Ramos (cell line): ENCODE measurements around the gene TRDMT1.

Experiments
- in situ Hi-C: fragments of 300-500 bp; cut with MboI; formaldehyde crosslinking; loops from one replicate; pipeline ENCODE4 v1.14.3; 2022; ENCODE audit warnings: low sequenced_read_pairs; ENCODE audit not compliant: unreplicated experiment

TRDMT1 gene

DNA sequence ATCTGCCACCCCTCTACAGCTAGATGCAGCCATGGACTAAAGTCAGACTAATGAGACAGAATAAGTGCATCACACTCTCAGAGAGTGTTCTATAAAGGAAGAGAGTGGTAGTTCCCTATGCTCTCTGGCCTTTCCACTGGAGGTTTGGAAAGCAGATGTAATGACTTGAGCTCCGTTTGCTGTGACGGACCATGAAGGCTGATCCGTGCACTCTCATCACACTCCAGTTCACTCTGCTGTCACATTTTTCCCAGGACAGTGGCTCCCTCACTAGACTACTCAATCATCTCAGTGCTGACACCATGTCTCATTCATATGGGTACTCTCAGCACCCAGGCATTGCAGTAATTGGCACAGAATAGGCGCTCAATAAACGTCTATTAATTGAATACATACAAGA, 20.4 kb downstream of the TRDMT1 start:
- in situ Hi-C loops, result no loop called here

DNA sequence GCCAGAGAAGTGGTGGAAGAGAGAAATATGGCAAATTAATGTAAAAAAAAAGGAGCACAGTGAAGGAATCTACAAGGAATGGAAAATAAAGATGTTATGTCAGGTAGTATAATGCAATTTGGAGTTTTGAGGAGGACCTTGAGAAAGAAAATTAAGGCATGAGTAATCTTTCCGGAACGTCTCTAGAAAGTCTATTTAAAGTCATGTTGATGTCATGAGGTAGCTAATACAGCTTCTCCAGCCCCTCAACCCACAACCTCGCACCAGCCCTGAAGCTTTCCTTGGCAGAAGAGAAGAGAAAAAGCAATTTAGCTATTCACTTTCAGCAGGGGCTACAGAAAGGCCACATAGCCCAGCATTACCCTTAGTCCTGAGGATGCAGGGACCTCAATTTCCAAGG, 22.5 kb downstream of the TRDMT1 start:
- in situ Hi-C loops, result no loop called here

DNA sequence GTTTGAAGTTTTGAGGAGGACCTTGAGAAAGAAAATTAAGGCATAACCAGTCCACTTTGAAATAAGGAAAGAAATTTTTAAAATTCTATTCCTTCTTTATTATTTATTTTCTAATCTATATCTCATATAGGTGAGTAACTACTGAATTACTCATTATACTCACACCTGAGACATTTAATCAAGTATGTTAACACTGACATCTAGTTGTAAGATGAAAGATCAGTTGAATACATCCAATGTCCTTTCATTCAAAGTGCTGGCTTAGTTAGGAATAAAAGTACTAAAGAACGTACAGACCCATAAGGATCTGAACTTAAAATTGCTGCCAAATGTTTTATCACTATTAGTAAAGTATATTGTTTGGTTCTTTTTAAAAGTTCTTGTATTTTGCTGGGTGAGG, 23.5 kb downstream of the TRDMT1 start:
- in situ Hi-C loops, result no loop called here

DNA sequence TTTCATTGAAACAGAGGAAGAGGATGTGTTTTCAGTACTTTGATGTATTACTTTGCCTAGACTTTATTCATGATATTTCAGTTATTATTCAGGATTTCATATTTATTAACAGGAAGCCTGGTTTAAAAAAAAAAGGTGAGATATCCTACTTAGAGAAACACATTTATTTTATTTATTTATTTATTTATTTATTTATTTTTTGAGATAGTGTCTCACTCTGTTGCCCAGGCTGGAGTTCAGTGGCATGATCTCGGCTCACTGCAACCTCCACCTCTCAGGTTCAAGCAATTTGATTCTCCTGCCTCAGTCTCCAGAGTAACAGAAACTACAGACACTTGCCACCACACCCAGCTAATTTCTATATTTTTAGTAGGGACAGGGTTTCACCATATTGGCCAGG, 24.5 kb downstream of the TRDMT1 start:
- in situ Hi-C loops, result no loop called here

DNA sequence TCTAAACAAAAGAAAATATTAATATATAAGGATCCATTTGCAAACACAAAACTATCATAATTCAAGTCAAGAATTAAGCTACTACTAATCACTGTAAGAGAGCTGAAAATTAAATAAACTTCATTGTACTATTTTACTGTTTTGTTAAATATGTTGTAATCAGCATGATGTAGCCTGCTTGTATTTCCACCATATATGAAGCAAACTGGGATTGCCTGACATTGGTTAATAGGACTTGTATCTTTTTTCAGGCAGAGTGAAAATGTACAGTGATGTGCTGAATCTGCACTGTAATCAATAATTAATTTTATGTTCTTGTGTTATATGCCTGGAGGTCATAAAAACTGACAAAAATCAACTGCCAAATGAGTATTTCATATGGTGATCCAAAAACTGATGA, 25.4 kb downstream of the TRDMT1 start:
- in situ Hi-C loops, result no loop called here

DNA sequence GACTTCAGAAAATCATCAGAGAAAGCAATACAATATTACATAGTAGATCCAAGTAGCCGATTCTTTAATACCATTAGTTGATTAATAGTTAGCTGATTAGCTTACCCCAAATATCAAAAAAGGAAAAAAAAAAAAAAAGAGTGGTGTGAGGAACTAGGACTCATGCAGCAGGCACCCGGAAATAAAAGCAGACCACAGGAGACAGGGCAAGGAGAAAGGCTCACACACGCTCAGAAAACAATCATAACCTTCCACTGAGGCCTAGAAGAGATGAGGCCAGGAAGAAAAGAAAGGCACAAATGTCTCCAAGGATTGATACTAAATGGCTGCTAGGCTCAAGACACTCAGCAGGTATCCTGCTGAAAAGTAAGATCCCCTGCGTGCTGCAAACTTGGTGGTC, 25.9 kb downstream of the TRDMT1 start:
- in situ Hi-C loops, result no loop called here

DNA sequence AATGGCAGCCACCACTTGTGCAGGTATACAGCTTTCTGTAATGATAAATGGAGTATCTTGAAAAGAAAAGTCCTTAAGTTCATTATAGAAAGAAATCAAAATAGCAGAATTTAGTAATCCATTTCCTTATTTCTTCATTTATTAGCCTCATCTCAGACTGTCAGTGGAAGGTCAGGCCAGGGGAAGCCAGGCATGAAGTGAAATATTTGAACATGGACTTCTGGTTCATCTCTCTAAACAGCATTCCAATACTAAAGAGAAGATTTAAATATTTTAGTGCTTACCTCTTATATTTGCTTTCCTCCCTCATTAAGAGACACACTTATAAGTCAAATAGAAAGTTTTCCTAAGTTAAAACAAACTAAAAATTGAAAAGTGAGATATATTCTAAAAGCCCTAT, 26.8 kb downstream of the TRDMT1 start:
- in situ Hi-C loops, result no loop called here

DNA sequence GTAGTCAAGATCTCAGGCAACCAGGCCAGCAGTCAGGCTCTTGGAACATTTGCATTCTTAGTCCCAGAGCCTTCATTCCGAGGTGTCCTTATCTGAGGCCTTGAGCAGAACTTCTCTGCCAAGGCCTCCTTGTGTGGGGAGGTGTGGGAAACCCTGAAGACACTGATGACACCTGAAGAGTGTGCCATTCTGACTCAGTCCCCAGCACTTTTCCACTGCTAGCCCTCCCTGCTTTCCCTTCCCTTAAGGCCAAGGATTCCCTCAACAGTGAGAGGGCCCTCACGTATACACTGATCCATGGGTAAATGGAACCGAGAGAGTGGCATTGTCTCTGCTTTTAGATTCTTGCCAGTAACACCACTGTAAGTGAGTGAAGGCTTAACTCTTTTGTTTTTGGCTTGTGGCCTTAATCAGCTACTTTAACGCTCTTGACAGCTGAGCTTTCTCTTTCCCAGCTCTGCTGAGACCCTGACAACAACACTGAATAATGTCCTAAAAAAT, 30.3 kb downstream of the TRDMT1 start:
- in situ Hi-C loops, result no loop called here

DNA sequence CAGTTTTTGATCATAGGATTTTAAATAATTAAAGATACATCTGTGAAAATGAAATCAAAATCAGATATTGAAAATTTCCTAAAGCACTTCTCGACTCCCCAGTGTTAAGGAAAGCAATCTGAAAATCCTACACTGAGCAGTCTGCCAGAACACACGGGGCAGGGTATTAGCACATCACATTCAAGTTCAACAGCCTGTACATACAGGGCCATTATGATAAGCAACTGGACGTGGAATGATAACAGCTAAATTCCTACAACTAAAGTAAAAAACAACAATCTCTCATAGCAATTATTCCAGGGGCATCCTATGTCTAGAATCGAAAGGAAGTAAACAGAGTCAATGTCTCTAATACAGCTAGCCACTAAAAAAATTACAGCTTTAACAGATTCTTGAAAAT, 31.7 kb downstream of the TRDMT1 start:
- in situ Hi-C loops, result no loop called here

DNA sequence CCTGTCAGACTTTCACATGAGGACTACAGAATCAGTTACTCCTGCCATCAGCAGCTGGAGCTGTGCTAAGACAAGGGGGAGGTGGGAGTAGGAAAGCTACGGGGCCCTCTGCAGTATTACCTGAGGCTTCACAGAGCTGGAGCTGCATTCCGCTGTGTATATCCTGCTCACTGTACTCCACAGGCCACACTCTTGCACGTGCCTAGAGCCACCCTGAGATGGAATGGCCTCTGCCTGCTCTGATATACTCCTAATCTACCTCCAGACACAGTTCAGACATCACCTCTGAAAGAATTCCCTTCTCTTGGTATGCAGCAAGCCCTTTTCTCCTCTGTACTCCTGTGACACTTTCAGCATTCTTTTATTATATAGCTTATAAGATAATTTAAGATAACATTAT, 34.8 kb downstream of the TRDMT1 start:
- in situ Hi-C loops, result no loop called here

DNA sequence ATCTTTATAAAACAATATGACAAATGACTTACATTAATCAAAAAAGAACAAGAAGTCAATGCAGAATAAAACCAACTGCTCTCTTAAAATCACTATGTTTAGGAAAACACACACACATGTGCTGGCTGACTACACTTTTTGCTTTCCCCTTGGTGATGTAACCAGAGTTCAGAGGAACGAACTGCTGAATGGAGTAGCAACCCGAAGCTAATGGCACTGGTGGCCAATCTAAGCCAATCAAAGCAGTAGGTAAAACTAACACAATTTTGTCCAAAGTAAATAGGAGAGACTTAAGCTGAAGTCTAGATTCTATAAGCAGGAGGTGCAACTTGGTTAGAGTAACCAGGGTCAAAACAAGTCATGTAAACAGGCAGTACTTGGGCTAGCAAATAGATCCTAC, 38.6 kb downstream of the TRDMT1 start:
- in situ Hi-C loops, result no loop called here

DNA sequence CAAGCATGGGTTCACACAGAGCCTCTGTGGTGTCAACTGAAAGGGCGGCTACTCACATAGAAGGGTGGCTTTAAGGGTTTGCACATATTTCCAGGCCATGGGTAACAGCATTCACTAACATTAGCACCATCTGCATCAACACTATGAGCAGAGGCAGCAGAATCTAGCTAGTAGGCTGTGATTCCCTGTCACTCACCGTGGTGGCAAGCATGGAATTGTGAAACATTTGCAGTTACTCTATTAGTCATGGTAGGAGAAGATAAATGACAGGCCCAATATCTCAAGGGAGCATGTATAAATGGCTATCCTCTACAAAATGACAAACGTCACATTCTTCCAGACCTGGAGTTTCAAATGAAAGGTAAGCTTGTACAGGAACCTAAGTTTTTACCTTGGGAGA, 39.7 kb downstream of the TRDMT1 start:
- in situ Hi-C loops, result no loop called here

DNA sequence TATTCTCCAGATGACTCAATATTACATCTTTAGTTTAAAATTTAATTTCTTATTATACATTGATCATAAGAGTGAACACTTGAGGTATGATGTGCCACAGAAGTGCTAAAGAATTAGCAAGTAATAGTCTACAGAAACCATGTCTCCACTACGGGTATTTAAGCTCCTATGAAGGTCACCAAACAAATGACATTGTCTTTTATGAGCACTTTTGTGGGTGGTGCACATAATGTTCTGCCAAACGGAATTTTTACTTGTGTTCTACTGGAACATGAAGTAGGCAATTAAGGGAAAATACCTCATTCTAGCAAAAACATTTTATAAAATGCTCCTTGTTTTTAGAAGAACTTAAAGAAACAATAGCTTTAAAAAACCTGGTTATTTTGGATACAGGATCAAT, 44.4 kb downstream of the TRDMT1 start:
- in situ Hi-C loops, result no loop called here

DNA sequence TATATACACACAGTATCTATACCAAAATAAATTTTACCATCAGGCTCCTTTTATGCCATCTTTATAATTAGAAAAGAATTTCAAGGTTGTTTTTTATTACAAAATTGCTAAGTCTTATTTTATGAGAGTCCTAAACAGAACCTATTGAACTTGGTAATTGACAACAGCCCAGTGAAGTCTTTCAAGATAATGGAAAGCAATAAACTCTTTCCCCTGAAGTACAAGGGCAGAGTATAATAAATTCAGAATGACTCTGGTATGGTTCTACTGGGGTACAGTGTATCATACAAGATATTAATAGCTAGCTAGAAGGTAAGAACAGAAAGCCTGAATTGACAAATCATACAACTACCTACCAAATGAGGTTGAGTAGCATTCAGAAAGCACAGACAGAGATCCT, 45.6 kb downstream of the TRDMT1 start:
- in situ Hi-C loops, result no loop called here

DNA sequence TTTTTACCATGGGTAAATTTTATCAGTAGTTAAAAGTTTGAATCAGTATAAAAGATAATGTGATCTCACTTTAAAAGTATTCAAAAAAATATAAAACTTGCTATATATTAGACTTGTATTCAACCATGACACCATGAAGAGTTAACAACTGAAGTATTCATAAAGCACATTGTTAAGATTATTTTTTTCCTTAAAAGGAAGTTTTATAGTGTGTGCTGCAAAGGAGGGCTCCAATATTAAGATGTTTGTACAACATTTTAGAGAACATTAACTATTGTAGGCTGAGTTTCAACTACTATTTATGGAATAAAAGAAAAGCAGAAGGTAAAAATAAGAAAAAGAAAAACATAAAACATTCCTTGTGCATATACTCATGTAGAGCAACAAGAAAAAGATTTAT, 47.4 kb downstream of the TRDMT1 start:
- in situ Hi-C loops, result no loop called here

DNA sequence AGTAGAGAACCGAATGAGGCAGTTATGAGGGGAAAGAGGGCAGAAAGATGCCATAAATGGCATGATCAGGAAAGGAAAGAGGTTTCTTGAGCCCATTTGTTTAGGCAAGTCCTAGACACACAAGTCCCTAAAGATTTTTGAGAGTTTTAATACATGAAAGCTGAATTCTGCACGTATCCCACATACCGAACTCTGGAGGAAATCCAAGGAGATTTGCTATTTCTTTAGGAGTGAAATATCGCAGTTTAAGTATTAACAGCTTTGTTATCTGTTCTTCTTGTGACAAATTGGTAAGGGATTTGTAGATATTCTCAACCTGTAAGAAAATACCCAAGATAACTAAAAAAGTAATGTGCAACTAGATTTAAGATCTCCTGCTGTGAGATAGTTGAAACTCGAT, 48.2 kb downstream of the TRDMT1 start:
- in situ Hi-C loops, result no loop called here

DNA sequence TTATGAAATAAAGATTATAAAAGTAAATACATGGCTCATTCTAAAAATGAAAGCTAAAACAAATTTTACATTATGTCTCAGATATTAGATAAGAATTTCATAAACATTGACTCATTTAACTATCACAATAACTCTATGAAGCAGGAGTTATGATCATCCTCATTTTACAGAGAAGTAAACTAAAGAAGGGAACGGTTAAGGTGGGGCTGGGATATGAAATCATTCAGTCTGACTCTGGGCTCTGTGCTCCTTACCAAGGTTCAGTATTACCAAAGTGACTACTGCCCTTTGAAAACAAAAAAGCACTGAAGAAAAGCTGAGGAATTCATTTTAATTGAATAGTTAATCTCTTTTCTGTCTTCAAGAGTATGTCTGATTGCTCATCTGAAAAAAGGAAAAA, 49.8 kb downstream of the TRDMT1 start:
- in situ Hi-C loops, result no loop called here

DNA sequence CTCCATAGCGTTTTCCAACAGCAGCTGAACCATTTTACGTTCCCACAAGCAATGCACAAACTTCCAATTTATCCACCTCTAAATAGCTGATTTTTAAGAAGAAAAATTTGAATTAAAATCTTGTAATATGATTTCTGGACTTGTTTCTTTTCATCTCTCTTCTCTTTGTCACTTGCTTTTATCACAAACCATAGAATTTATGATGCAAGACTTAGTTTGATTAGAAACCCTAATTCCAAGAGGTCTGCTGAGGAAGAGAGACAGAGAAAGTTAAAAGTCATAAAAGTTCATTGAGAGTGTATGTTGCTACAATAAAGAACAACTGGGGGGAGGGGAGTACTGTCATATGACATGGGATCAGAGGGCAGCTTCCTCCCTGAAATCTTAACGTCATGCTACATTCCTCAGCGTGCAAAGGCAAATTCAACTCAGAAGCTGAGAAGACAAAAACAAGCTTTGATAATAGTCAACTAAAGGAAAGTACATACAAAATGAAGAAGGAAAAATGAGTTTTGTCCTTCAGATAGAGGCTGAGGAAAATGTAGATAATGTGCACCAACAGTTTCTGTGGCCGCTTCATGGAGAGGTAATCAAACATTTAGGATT, 53.5 kb downstream of the TRDMT1 start:
- in situ Hi-C loops, result no loop called here

DNA sequence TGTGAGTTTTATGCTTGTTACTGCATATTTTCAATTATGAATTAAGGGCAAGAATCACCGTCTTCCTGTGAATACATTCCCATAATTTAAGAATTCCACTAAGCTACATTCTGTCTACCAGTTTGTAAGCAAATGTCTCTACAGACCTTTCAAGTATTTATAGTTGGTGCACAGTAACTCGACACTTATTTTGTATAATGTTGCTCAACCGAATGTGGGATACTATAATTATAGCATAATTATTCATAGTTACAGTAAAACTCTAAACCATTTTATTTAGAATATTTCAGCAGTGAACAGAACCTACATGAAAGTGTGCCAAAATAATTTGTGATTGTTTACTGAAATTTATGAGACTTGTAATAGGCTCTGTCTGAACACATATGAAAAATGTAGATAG, 54.6 kb downstream of the TRDMT1 start:
- in situ Hi-C loops, result no loop called here

DNA sequence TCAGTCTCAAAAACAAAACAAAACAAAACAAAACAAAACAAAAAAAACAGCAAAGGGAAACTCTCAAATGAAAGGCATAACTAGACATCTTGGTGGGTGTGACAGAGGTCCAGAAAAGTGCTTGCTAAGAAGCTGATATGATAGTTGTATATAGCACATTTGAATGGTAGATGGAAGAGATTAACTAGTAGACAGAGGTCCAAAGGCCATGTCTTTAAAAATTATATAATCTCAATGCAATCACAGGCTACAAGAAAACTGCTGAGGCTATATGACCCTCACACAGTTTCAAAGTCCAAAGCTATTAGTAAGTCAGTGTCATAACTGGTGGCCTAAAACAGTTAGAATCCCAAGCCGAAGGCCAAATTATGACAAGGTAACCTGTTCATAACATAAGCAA, 56.2 kb downstream of the TRDMT1 start:
- in situ Hi-C loops, result no loop called here

DNA sequence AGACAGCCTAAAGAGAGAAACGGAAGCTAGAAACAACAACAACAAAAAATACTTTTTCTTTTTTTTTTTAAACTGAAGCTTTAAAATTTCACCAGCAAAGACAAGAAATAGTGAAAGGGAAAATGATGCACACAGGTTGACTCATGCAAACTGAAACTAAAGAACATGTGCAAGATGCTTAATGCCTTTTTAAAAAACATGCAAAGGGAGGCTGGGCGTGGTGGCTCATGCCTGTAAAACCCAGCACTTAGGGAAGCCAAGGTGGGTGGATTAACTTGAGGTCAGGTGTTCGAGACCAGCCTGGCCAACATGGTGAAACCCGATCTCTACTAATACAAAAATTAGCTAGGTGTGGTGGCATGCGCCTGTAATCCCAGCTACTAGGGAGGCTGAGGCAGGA, 56.7 kb downstream of the TRDMT1 start:
- in situ Hi-C loops, result no loop called here

DNA sequence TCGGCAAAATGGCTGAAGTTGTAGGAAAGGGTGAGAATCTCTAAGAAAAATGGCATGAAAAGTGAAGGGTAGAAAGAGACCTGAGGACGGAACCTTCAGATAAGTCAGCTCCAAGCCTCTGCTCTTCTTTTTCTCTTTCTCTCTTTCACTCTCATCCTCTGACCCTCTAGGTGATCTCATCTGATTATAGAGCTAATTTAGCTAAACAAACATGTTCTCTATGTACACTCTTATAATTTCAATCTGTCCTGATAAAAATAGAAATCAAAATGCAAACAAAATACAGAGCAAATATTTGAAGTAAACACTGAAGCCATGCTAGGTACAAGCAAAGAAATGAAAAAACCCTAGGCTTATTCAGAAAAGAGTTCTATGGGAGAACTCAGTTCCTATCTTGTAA, 57.4 kb downstream of the TRDMT1 start:
- in situ Hi-C loops, result no loop called here
